ENCODE data around the gene ZNF207.
"Not testable (repeated sequence)": the region's sequence is repeated elsewhere in the genome, so short reads cannot be mapped to it uniquely, and the experiment has no call there.

ZNF207 gene

GRCh38 chr17:32317353-32317752 is 32.6 kb upstream of the ZNF207 start:
- no peak for ATAC-seq
- TF ChIP-seq GLIS3 (CRISPR knock-in tag; IDR thresholded peaks at IDR 0.05) (no peak), ZNF70 (CRISPR knock-in tag; IDR thresholded peaks at IDR 0.05) (no peak), CSDC2 (CRISPR knock-in tag; IDR thresholded peaks at IDR 0.05) (no peak), TSHZ2 (CRISPR knock-in tag; IDR thresholded peaks at IDR 0.05) (no peak), TOX (CRISPR knock-in tag; IDR thresholded peaks at IDR 0.05; ENCODE audit: borderline replicate concordance) (no peak), PPARA (CRISPR knock-in tag; IDR thresholded peaks at IDR 0.05; ENCODE audit: borderline replicate concordance) (no peak), ZFP3 (CRISPR knock-in tag; IDR thresholded peaks at IDR 0.05) (no peak), ESRRG (CRISPR knock-in tag; IDR thresholded peaks at IDR 0.05) (no peak), ZNF8 (CRISPR knock-in tag; IDR thresholded peaks at IDR 0.05) (no peak), CSRNP3 (CRISPR knock-in tag; IDR thresholded peaks at IDR 0.05) (no peak), RARB (CRISPR knock-in tag; IDR thresholded peaks at IDR 0.05) (no peak), ZC3H10 (CRISPR knock-in tag; IDR thresholded peaks at IDR 0.05) (no peak), TCF4 (CRISPR knock-in tag; IDR thresholded peaks at IDR 0.05; ENCODE audit: borderline replicate concordance) (no peak), SNAI2 (CRISPR knock-in tag; IDR thresholded peaks at IDR 0.05) (no peak), POU6F1 (CRISPR knock-in tag; IDR thresholded peaks at IDR 0.05; ENCODE audit: borderline replicate concordance, low read depth) (no peak), ARNTL (CRISPR knock-in tag; IDR thresholded peaks at IDR 0.05; ENCODE audit: borderline replicate concordance, low read depth) (no peak)
- TF ChIP-seq, protein P1, sequence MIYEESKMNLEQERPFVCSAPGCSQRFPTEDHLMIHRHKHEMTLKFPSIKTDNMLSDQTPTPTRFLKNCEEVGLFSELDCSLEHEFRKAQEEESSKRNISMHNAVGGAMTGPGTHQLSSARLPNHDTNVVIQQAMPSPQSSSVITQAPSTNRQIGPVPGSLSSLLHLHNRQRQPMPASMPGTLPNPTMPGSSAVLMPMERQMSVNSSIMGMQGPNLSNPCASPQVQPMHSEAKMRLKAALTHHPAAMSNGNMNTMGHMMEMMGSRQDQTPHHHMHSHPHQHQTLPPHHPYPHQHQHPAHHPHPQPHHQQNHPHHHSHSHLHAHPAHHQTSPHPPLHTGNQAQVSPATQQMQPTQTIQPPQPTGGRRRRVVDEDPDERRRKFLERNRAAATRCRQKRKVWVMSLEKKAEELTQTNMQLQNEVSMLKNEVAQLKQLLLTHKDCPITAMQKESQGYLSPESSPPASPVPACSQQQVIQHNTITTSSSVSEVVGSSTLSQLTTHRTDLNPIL (CRISPR knock-in tag; IDR thresholded peaks at IDR 0.05; ENCODE audit: low read depth), result no peak

DNA sequence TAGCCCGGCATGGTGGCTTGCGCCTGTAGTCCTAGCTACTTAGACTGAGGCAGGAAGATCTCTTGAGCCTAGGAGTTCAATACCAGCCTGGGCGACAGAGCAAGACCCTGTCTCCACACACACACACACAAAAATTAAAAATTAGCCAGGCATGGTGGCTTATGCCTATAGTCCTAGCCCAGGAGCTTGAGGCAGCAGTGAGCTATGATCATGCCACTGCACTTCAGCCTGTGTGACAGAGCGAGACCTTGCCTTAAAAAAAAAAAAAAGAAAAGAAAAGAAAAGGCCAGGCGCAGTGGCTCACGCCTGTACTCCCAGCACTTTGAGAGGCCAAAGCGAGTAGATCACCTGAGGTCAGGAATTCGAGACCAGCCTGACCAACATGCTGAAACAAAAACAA is 31.9 kb upstream of the ZNF207 start:
- no peak for ATAC-seq
- TF ChIP-seq TCF4 (CRISPR knock-in tag; IDR thresholded peaks at IDR 0.05; ENCODE audit: borderline replicate concordance), result no peak
- no peak for TF ChIP-seq POU6F1 (CRISPR knock-in tag; IDR thresholded peaks at IDR 0.05; ENCODE audit: borderline replicate concordance, low read depth)
- TF ChIP-seq TSHZ2 (CRISPR knock-in tag; IDR thresholded peaks at IDR 0.05), result no peak

DNA sequence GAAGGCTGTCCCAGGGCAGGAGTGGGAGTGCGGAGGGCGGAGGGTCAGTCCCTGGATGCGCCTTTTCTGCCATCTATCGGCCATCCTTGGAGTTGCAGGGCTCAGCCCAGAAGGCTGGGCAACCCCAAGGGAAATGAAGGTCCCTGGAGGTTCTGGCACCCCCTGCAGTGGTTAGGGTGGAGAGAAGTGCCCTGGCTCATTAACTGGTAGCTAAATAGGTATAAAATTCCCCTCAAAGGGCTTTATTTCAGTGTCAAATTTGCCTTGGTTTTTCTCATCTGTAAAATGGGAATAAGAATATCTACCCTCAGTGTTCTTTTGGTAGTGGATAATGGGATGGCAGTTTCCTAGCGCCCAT is 30.4 kb upstream of the ZNF207 start:
- no peak for TF ChIP-seq ESRRG (CRISPR knock-in tag; IDR thresholded peaks at IDR 0.05)
- TF ChIP-seq TSHZ2 (CRISPR knock-in tag; IDR thresholded peaks at IDR 0.05), result no peak
- no peak for TF ChIP-seq ARNTL (CRISPR knock-in tag; IDR thresholded peaks at IDR 0.05; ENCODE audit: borderline replicate concordance, low read depth)
- no peak for TF ChIP-seq BACH2 (CRISPR knock-in tag; IDR thresholded peaks at IDR 0.05; ENCODE audit: borderline replicate concordance)
- ATAC-seq, result peak; percentile 90

GRCh38 chr17:32320080-32320479 is 29.9 kb upstream of the ZNF207 start:
- ATAC-seq, result not testable (repeated sequence)
